HepG2 (cell line): Measurements from ENCODE around the gene RECQL5. TPM values are rescaled to one million over a fixed set of nuclear protein-coding genes. Genes with fewer than 3 reads are reported as not detected.

Experiments
- ATAC-seq: fragments of 200-7000 bp; cut with Tn5 transposase; 3 replicates; pipeline ENCODE4 v1.9.1; 2020; ENCODE audit warnings: mild to moderate bottlenecking, moderate library complexity
- BruUV-seq: library from RNA; stranded (reverse); fragments of 400-500 nt; replicated peaks from 2 replicates; lab custom pipeline; 2021; lab: Mats Ljungman, UMichigan
- CTCF ChIA-PET: fragments of 300-600 bp; formaldehyde crosslinking; extraction: SDS; loops from one replicate; lab custom pipeline; 2021; ENCODE audit warnings: low total read pairs, inconsistent platforms, low intra/inter-chr PET ratio; lab: Yijun Ruan, JAX
- POLR2A ChIA-PET: fragments of 350-600 bp; sonication (Branson Sonifier 250); formaldehyde crosslinking; loops from one replicate; lab custom pipeline; 2020; ENCODE audit warnings: antibody characterized with exemption, inconsistent platforms; lab: Yijun Ruan, JAX
- DNase-seq: peaks from one replicate; pipeline ENCODE4 v3.0.0-alpha.2; 2015; ENCODE audit warnings: low spot score
- FAIRE-seq: peaks from 3 replicates; lab custom pipeline; 2011; peaks lifted over from hg19 to GRCh38; lab: Jason Lieb, UNC
- H2AFZ ChIP-seq: one replicate; pipeline ENCODE4 v1.6.1; 2011; ENCODE audit warnings: low read length, inconsistent platforms
- H3K27ac ChIP-seq: fragments of 300-600 bp; 3 replicates; pipeline ENCODE4 v1.8.0; 2011; ENCODE audit warnings: mixed run types, mild to moderate bottlenecking, mixed read lengths, low read length, inconsistent platforms; ENCODE audit not compliant: insufficient read depth; ENCODE audit errors: extremely low read length
- H3K27me3 ChIP-seq, 2 experiments: fragments of 200-600 bp in 1 of 2; 2 replicates in 1 of 2; 3 replicates in 1 of 2; pipeline versions ENCODE4 v1.6.0 to v1.8.0; 2011; ENCODE audit warnings: low read length in 2 of 2, mild to moderate bottlenecking in 2 of 2, moderate library complexity in 2 of 2, inconsistent platforms in 1 of 2; ENCODE audit not compliant: insufficient read depth in 2 of 2, control insufficient read depth in 1 of 2
- H3K36me3 ChIP-seq, 2 experiments: fragments of 200-600 bp in 1 of 2; replicated peaks in 1 of 2; 2 replicates in 1 of 2; 3 replicates in 1 of 2; pipeline versions ENCODE4 v1.5.1 to v1.8.0; 2011; ENCODE audit warnings: low read length in 2 of 2, inconsistent platforms in 1 of 2; ENCODE audit not compliant: insufficient read depth in 2 of 2, control insufficient read depth in 1 of 2
- H3K4me1 ChIP-seq: 2 replicates; pipeline ENCODE4 v1.5.1; 2012; ENCODE audit warnings: low read length, inconsistent platforms; ENCODE audit not compliant: insufficient read depth
- H3K4me2 ChIP-seq: 2 replicates; pipeline ENCODE4 v1.6.0; 2011; ENCODE audit warnings: low read depth, low read length, inconsistent platforms
- H3K4me3 ChIP-seq, 3 experiments: fragments of 200-600 bp in 1 of 3; sonication (generic), shearing (Covaris generic) in 1 of 3; replicated peaks in 1 of 3; 2 replicates each; pipeline ENCODE4 v1.5.1; 2011 to 2016; ENCODE audit warnings: low read length in 3 of 3, inconsistent platforms in 2 of 3, low read depth in 2 of 3, mild to moderate bottlenecking in 2 of 3, control low read depth in 1 of 3, mixed read lengths in 1 of 3; ENCODE audit not compliant: insufficient read depth in 1 of 3
- H3K79me2 ChIP-seq: one replicate; pipeline ENCODE4 v1.6.1; 2011; ENCODE audit warnings: low read length, inconsistent platforms; ENCODE audit not compliant: insufficient read depth
- H3K9ac ChIP-seq: 2 replicates; pipeline ENCODE4 v1.6.0; 2011; ENCODE audit warnings: mild to moderate bottlenecking, low read depth, low read length, inconsistent platforms; ENCODE audit not compliant: insufficient read depth
- H3K9me3 ChIP-seq: 2 replicates; pipeline ENCODE4 v1.5.1; 2012; ENCODE audit warnings: mild to moderate bottlenecking, low read length
- H4K20me1 ChIP-seq: 2 replicates; pipeline ENCODE4 v1.6.0; 2011; ENCODE audit warnings: inconsistent platforms, mild to moderate bottlenecking, low read length, moderate library complexity; ENCODE audit not compliant: insufficient read depth
- CREBL2 ChIP-seq: sonication (generic); formaldehyde crosslinking; IDR thresholded peaks from 2 replicates; pipeline ENCODE4 v1.8.1; 2023; ENCODE audit warnings: missing genetic modification reagents, mild to moderate bottlenecking, borderline replicate concordance
- KDM3A ChIP-seq: IDR thresholded peaks from 2 replicates; pipeline ENCODE4 v1.6.1; 2018; ENCODE audit warnings: low read depth, missing compliant biosample characterization
- NFIC ChIP-seq: IDR thresholded peaks from 2 replicates; pipeline ENCODE4 v1.6.1; 2012; ENCODE audit warnings: mild to moderate bottlenecking, low read length, inconsistent platforms
- SATB2 ChIP-seq: sonication (generic); formaldehyde crosslinking; IDR thresholded peaks from 2 replicates; pipeline ENCODE4 v1.5.0; 2020; ENCODE audit warnings: missing genetic modification reagents
- SNAPC4 ChIP-seq: sonication (generic); formaldehyde crosslinking; IDR thresholded peaks from 2 replicates; pipeline ENCODE4 v1.4.0; 2020; ENCODE audit warnings: mild to moderate bottlenecking, missing genetic modification reagents
- SRY ChIP-seq: sonication (generic); formaldehyde crosslinking; IDR thresholded peaks from 2 replicates; pipeline ENCODE4 v1.8.0; 2022; ENCODE audit warnings: mild to moderate bottlenecking, missing genetic modification reagents
- ZFP82 ChIP-seq: sonication (generic); formaldehyde crosslinking; IDR thresholded peaks from 2 replicates; pipeline ENCODE4 v1.5.1; 2020; ENCODE audit warnings: mild to moderate bottlenecking, missing genetic modification reagents, borderline replicate concordance
- ZIK1 ChIP-seq: sonication (generic); formaldehyde crosslinking; IDR thresholded peaks from 2 replicates; pipeline ENCODE4 v1.5.0; 2020; ENCODE audit warnings: mild to moderate bottlenecking, low read depth, missing genetic modification reagents, borderline replicate concordance
- WGBS: methylation state at CpG from one replicate; pipeline ENCODE4 v1.1.6; 2017; ENCODE audit warnings: low lambda C conversion rate; 5-methylcytosine and 5-hydroxymethylcytosine counted together
- in situ Hi-C: cut with HindIII; loops from 2 replicates; pipeline ENCODE4 v1.10.0; 2017; ENCODE audit warnings: low pct_unique_long_range_greater_than_20kb; ENCODE audit not compliant: extremely low pct_ligation_motif_present
- intact Hi-C: fragments of 100-400 bp; cut with micrococcal nuclease; formaldehyde crosslinking; loops from one replicate; pipeline ENCODE4 v1.10.0; 2022; ENCODE audit not compliant: unreplicated experiment
- polyA plus RNA-seq, 8 experiments: library from polyadenylated mRNA; depleted of rRNA in 3 of 8; stranded (reverse) in 7 of 8; unstranded in 1 of 8; fragments of >200 nt; fragmentation: Illumina TruSeq in 4 of 8; extraction: Trizol in 4 of 8; gene quantifications; 2 replicates each; pipeline versions ENCODE4 v1.2.1 to v1.2.3, GENCODE V29; 2011 to 2016; ENCODE audit warnings: low read depth in 4 of 8, missing spikeins in 1 of 8, mixed read lengths in 1 of 8; ENCODE audit not compliant: insufficient read depth in 1 of 8
- total RNA-seq, 5 experiments: library from RNA; depleted of rRNA; stranded (reverse); fragments of >200 nt; fragmentation: Illumina TruSeq; extraction: Trizol; gene quantifications; 2 replicates each; pipeline ENCODE4 v1.2.3, GENCODE V29; 2016; ENCODE audit warnings: low read depth in 1 of 5

Gene RECQL5
- total and polyA plus RNA-seq, 2 of the 13 experiments (the other 11 are each of a cell fraction or from before 2014, with no cell fraction given): 27.7 to 32.0 TPM

GRCh38 chr17:75681289-75681688, 14.3 kb upstream of the RECQL5 start (continued):
- TF ChIP-seq SNAPC4 (CRISPR knock-in tag) (no peak), NFIC (no peak), SRY (CRISPR knock-in tag) (no peak)

GRCh38 chr17:75680431-75680830, 13.5 kb upstream of the RECQL5 start:
- TF ChIP-seq ZFP82 (CRISPR knock-in tag) (no peak), ZIK1 (CRISPR knock-in tag) (no peak), CREBL2 (CRISPR knock-in tag) (no peak), SATB2 (CRISPR knock-in tag) (no peak), KDM3A (CRISPR knock-in tag) (no peak)
- TF ChIP-seq, all 625 proteins: peak for 0
- Histone ChIP-seq H3K79me2 (peaks cover 40% of the 10 kb centered on the region), H3K9me3 (no peaks in the 10 kb centered on the region), H4K20me1 (peaks cover 3% of the 10 kb centered on the region; the same call in 1 of the 2 replicates), H3K27me3 (no peaks in the 10 kb centered on the region), H3K27ac (no peak overlapping the region), H3K4me2 (no peak overlapping the region), H3K9ac (no peak overlapping the region), H3K4me1 (peaks cover 16% of the 10 kb centered on the region), H3K4me3 (no peak overlapping the region), H2AFZ (no peak overlapping the region), H3K36me3 (peaks cover 18 to 57% of the 10 kb centered on the region in 2 experiments)
- in situ Hi-C loops (no loop called here), intact Hi-C loops (no loop called here)
- 97% methylated on average over 10 of the region's 10 CpGs for WGBS
- FAIRE-seq (no peak), ATAC-seq (no peak), DNase-seq (no peak)
- BruUV-seq: no TSS peak
- POLR2A ChIA-PET: no interaction called here
- CTCF ChIA-PET: no interaction called here
